Measurements from ENCODE around the gene RAB7A. TPM values are rescaled to one million over a fixed set of nuclear protein-coding genes. Genes with fewer than 3 reads are reported as not detected.
A peak's percentile ranks its signal among the peaks of the same experiment; 100 is the strongest.

RAB7A gene
- total and polyA plus RNA-seq, 2 of the 4 experiments (the other 2 are of a cell fraction): 57.0 to 240 TPM

DNA sequence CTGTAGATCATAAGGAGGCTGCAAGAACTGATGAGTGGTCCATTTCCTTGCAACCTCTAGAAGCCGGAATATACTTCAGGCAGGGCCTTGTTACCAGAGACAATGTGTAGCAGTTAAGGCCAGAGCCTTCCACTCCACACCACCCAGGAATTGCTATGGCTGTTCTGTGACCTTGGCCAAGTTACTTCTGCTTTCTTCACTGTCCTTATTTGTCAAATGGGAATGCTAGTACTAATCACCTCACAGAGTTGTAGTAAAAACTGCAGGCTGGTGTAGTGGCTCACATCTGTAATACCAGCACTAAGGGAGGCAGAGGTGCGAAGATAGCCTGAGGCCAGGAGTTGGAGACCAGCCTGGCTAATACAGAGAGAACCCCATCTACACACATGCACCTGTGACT lies 46.6 kb upstream of the RAB7A start:
- no peak overlapping the region for H3K9ac ChIP-seq (ENCODE audit: low read depth, low read length)
- no peaks in the 10 kb centered on the region for H3K36me3 ChIP-seq (ENCODE audit: control insufficient read depth, insufficient read depth, low read length)
- intact Hi-C loops (cut with micrococcal nuclease) (no loop called here), dilution Hi-C loops (cut with HindIII; ENCODE audit: low sequenced_read_pairs, unreplicated experiment) (no loop called here), in situ Hi-C loops (cut with MboI; ENCODE audit: low sequenced_read_pairs) (no loop called here)
- no peak overlapping the region for H3K27ac ChIP-seq (ENCODE audit: insufficient read depth, low read length)
- POLR2A ChIA-PET (ENCODE audit: unreplicated experiment): no interaction called here
- DNase-seq: no peak
- no TSS peak for BruUV-seq (replicated peaks)
- H4K20me1 ChIP-seq (ENCODE audit: insufficient read depth, low read length): no peaks in the 10 kb centered on the region
- H3K27me3 ChIP-seq (ENCODE audit: control insufficient read depth, insufficient read depth, low read length): no peaks in the 10 kb centered on the region
- WGBS, 2 experiments (ENCODE audit: extremely low coverage in 2 of 2, insufficient read length in 1 of 2): no CpG with 5 or more reads among the region's 2 CpGs
- H2BK20ac ChIP-seq (ENCODE audit: low read depth, low read length): no peak overlapping the region
- H3K9me1 ChIP-seq (ENCODE audit: insufficient read depth, low read length): no peaks in the 10 kb centered on the region; the same call in 1 of the 2 replicates
- no peak overlapping the region for H3K56ac ChIP-seq (ENCODE audit: extremely low read depth, insufficient read depth, low read length)
- CTCF ChIA-PET: interaction anchor here (1.5 to 2.8 kb wide), 3 partner anchors 52 to 121 kb away, joined by 4 to 36 read pairs (median 10); no protein-coding TSS in a partner anchor
- no peak overlapping the region for H3K18ac ChIP-seq (ENCODE audit: low read depth, low read length)
- no peak overlapping the region for H2BK120ac ChIP-seq (ENCODE audit: low read depth, low read length)
- no peaks in the 10 kb centered on the region for H3K9me3 ChIP-seq (ENCODE audit: control insufficient read depth, insufficient read depth, low read length)
- H3K4me1 ChIP-seq (ENCODE audit: control insufficient read depth, insufficient read depth, low read length): no peaks in the 10 kb centered on the region
- H2BK15ac ChIP-seq (ENCODE audit: low read depth, low read length): no peak overlapping the region
- no peak overlapping the region for H3K4me2 ChIP-seq (ENCODE audit: low read depth, low read length)
- H2AK9ac ChIP-seq (replicated peaks; ENCODE audit: low read depth, low read length, poor library complexity): no peak overlapping the region
- H4K5ac ChIP-seq (ENCODE audit: low read depth, low read length): peak overlapping the region; percentile 52; the same call in 1 of the 2 replicates
- H2AFZ ChIP-seq (replicated peaks; ENCODE audit: low read length, poor library complexity): no peak overlapping the region
- peaks cover 0 to 14% of the 10 kb centered on the region in 2 experiments; a peak in 2 of 4 replicates for H3K79me1 ChIP-seq (ENCODE audit: low read depth in 1 of 2, low read length in 2 of 2)
- no peak for ATAC-seq (ENCODE audit: low read depth)
- 0 out of 2 replicates have a peak overlapping the region, but pooled peaks have one; percentile 37 for H2AK5ac ChIP-seq (ENCODE audit: low read depth, low read length)
- no peak overlapping the region for H2BK5ac ChIP-seq (ENCODE audit: low read depth, low read length, poor library complexity, severe bottlenecking)
- H3K4me3 ChIP-seq (ENCODE audit: insufficient read depth, low read depth, low read length): no peak overlapping the region
- peak overlapping the region in 1 of 2 experiments; percentile 46; a peak in 2 of 4 replicates for H4K8ac ChIP-seq (ENCODE audit: low read depth in 2 of 2, low read length in 2 of 2)
- no peak overlapping the region for H3K23ac ChIP-seq (ENCODE audit: low read depth, low read length)
- H3K14ac ChIP-seq (replicated peaks; ENCODE audit: low read depth, low read length): no peak overlapping the region
- no peak overlapping the region for H4K91ac ChIP-seq (ENCODE audit: insufficient read depth, low read depth, low read length)
- H3K4ac ChIP-seq (ENCODE audit: low read depth, low read length): no peak overlapping the region
- TF ChIP-seq ELK1 (IDR thresholded peaks at IDR 0.05; ENCODE audit: borderline replicate concordance, low read depth, low read length): no peak
- TF ChIP-seq RFX5 (IDR thresholded peaks at IDR 0.05; ENCODE audit: low read depth, low read length): no peak
- TF ChIP-seq POLR2A (IDR thresholded peaks at IDR 0.05; ENCODE audit: low read depth, low read length): no peak
- TF ChIP-seq BHLHE40 (IDR thresholded peaks at IDR 0.05; ENCODE audit: low read depth, low read length): no peak
- TF ChIP-seq MXI1 (IDR thresholded peaks at IDR 0.05; ENCODE audit: borderline replicate concordance, low read depth, low read length): no peak
- no peak for TF ChIP-seq CEBPB (IDR thresholded peaks at IDR 0.05; ENCODE audit: low read depth, low read length)
- TF ChIP-seq, protein P1, sequence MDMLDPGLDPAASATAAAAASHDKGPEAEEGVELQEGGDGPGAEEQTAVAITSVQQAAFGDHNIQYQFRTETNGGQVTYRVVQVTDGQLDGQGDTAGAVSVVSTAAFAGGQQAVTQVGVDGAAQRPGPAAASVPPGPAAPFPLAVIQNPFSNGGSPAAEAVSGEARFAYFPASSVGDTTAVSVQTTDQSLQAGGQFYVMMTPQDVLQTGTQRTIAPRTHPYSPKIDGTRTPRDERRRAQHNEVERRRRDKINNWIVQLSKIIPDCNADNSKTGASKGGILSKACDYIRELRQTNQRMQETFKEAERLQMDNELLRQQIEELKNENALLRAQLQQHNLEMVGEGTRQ (IDR thresholded peaks at IDR 0.05; ENCODE audit: low read depth, low read length): no peak
- no peak for TF ChIP-seq CHD1 (IDR thresholded peaks at IDR 0.05; ENCODE audit: low read depth, low read length)
- TF ChIP-seq MAFK (IDR thresholded peaks at IDR 0.05; ENCODE audit: low read depth, low read length): no peak
